Stomach (tissue), 9 donors: ENCODE measurements around the gene RAB6A. TPM values are rescaled to one million over a fixed set of nuclear protein-coding genes. Genes with fewer than 3 reads are reported as not detected.
A peak's percentile ranks its signal among the peaks of the same experiment; 100 is the strongest.

Source experiments
- DNase-seq, 2 donors: peaks; one replicate each; pipeline versions ENCODE4 v3.0.0 to v3.0.0-alpha.2; 2013 to 2019
- H3K27ac ChIP-seq, 5 donors: fragments of 200-600 bp in 4 of 5; sonication (generic) in 4 of 5; one replicate each; pipeline ENCODE4 v1.5.1; 2013 to 2019; ENCODE audit warnings: mild to moderate bottlenecking in 1 of 5, moderate library complexity in 1 of 5
- H3K27me3 ChIP-seq, 3 donors: fragments of 200-600 bp; sonication (generic); one replicate each; pipeline ENCODE4 v1.5.1; 2017 to 2019; ENCODE audit warnings: mixed run types in 1 of 3
- H3K36me3 ChIP-seq, 4 donors: fragments of 200-600 bp; sonication (generic); 1 replicate in 3 of 4; 2 replicates in 1 of 4; pipeline ENCODE4 v1.5.1; 2016 to 2019
- H3K4me1 ChIP-seq, 4 donors: fragments of 200-600 bp; sonication (generic); one replicate each; pipeline ENCODE4 v1.5.1; 2016 to 2019
- H3K4me3 ChIP-seq, 4 donors: fragments of 200-600 bp; sonication (generic) in 3 of 4; one replicate each; pipeline ENCODE4 v1.5.1; 2016 to 2019; ENCODE audit warnings: mild to moderate bottlenecking in 1 of 4
- H3K9me3 ChIP-seq, 4 donors: fragments of 200-600 bp; sonication (generic); one replicate each; pipeline ENCODE4 v1.5.1; 2016 to 2019
- CTCF ChIP-seq, 7 experiments: fragments of 450-650 bp in 4 of 7; fragments of 200-600 bp in 3 of 7; sonication (generic) in 3 of 7; IDR thresholded peaks; one replicate each; pipeline ENCODE4 v1.5.1; 2016 to 2019; ENCODE audit warnings: antibody characterized with exemption in 7 of 7, control low read depth in 2 of 7, mild to moderate bottlenecking in 1 of 7
- EP300 ChIP-seq: sonication (generic); formaldehyde crosslinking; IDR thresholded peaks from one replicate; pipeline ENCODE4 v1.6.1; 2017; ENCODE audit warnings: antibody characterized with exemption
- POLR2A ChIP-seq, 4 donors: fragments of 450-650 bp; IDR thresholded peaks; one replicate each; pipeline ENCODE4 v1.6.1; 2016; ENCODE audit warnings: antibody characterized with exemption in 4 of 4, control low read depth in 2 of 4, mild to moderate bottlenecking in 1 of 4, moderate library complexity in 1 of 4
- POLR2AphosphoS5 ChIP-seq, 3 donors: sonication (generic); formaldehyde crosslinking; IDR thresholded peaks; one replicate each; pipeline ENCODE4 v1.6.1; 2016; ENCODE audit warnings: antibody characterized with exemption in 3 of 3
- WGBS, 5 donors: extraction: QIAGEN DNeasy Blood & Tissue Kit in 3 of 5; methylation state at CpG; one replicate each; pipeline versions ENCODE4 v1.1.5 to v1.1.7; 2013 to 2018; 5-methylcytosine and 5-hydroxymethylcytosine counted together
- intact Hi-C: fragments of 100-400 bp; cut with DNase I; formaldehyde crosslinking; loops from one replicate; pipeline ENCODE4 v1.15.1; 2023; ENCODE audit warnings: low total_unique reads
- polyA plus RNA-seq, 3 donors: library from polyadenylated mRNA; stranded (reverse); fragments of 200-250 nt; gene quantifications; one replicate each; pipeline ENCODE4 v1.2.3, GENCODE V29; 2013
- total RNA-seq, 5 donors: library from RNA; depleted of rRNA; stranded (reverse); fragments of >200 nt; gene quantifications; one replicate each; pipeline versions ENCODE4 v1.1.0 to v1.2.3, GENCODE V29; 2014 to 2016
- donor health status: healthy with polysubstance abuse.
- donor health status: Bipolar disorder and iron deficiency.
- donor health status: healthy.

Gene RAB6A
- total and polyA plus RNA-seq, 8 donors: 34.7 to 373 (median 70.8) TPM

GRCh38 chr11:73649206-73649605, 111.7 kb downstream of the RAB6A start:
- Histone ChIP-seq H3K36me3 (no peaks in the 10 kb centered on the region), H3K27me3 (peaks cover 0 to 14% (median 0%) of the 10 kb centered on the region in 3 donors), H3K4me3 (no peak overlapping the region), H3K9me3 (no peaks in the 10 kb centered on the region), H3K4me1 (peaks cover 5 to 37% (median 16%) of the 10 kb centered on the region in 4 donors), H3K27ac (no peak overlapping the region)
- DNase-seq: no peak
- 72 to 83% (median 77%) methylated on average over 8 to 9 of the region's 9 CpGs for WGBS, 5 donors
- TF ChIP-seq POLR2A (IDR thresholded peaks at IDR 0.05) (no peak), CTCF (IDR thresholded peaks at IDR 0.05) (no peak), POLR2AphosphoS5 (IDR thresholded peaks at IDR 0.05) (no peak), EP300 (no peak)
- intact Hi-C loops: no loop called here

GRCh38 chr11:73648571-73649046, 112.3 kb downstream of the RAB6A start:
- no peaks in the 10 kb centered on the region for H3K36me3 ChIP-seq
- TF ChIP-seq POLR2AphosphoS5 (IDR thresholded peaks at IDR 0.05) (no peak), EP300 (no peak), POLR2A (IDR thresholded peaks at IDR 0.05) (no peak), CTCF (IDR thresholded peaks at IDR 0.05) (no peak)
- H3K27ac ChIP-seq: no peak overlapping the region
- H3K27me3 ChIP-seq: peaks cover 0 to 19% (median 0%) of the 10 kb centered on the region in 3 donors
- H3K9me3 ChIP-seq: no peaks in the 10 kb centered on the region
- H3K4me3 ChIP-seq: no peak overlapping the region
- H3K4me1 ChIP-seq: peaks cover 5 to 37% (median 16%) of the 10 kb centered on the region in 4 donors
- intact Hi-C loops: no loop called here
- 59 to 67% (median 62%) methylated on average over 7 to 8 of the region's 8 CpGs for WGBS, 5 donors
- DNase-seq: no peak

- WGBS, 5 donors: 87 to 90% (median 89%) methylated on average over 9 of the region's 9 CpGs
- intact Hi-C loops: no loop called here
- no peaks in the 10 kb centered on the region for H3K9me3 ChIP-seq
- peaks cover 0 to 19% (median 0%) of the 10 kb centered on the region in 3 donors for H3K27me3 ChIP-seq
- peak overlapping the region; percentile 37 to 53 (median 42) for H3K4me3 ChIP-seq
- H3K4me1 ChIP-seq: peaks cover 5 to 37% (median 16%) of the 10 kb centered on the region in 4 donors
- peak overlapping the region in 1 of 5 donors; percentile 25 for H3K27ac ChIP-seq
- DNase-seq: no peak
- TF ChIP-seq POLR2AphosphoS5 (IDR thresholded peaks at IDR 0.05) (no peak), POLR2A (IDR thresholded peaks at IDR 0.05) (no peak), CTCF (IDR thresholded peaks at IDR 0.05) (no peak), EP300 (no peak)
- no peaks in the 10 kb centered on the region for H3K36me3 ChIP-seq
Observed at GRCh38 chr11:73648121-73648520, 112.8 kb downstream of the RAB6A start.

- intact Hi-C loops: no loop called here
- TF ChIP-seq CTCF (IDR thresholded peaks at IDR 0.05) (no peak), POLR2AphosphoS5 (IDR thresholded peaks at IDR 0.05) (peak in 2 of 3 donors; percentile 10 to 21)
- Histone ChIP-seq H3K4me1 (peaks cover 5 to 37% (median 16%) of the 10 kb centered on the region in 4 donors), H3K36me3 (no peaks in the 10 kb centered on the region), H3K9me3 (no peaks in the 10 kb centered on the region), H3K4me3 (peak overlapping the region; percentile 37 to 53 (median 42)), H3K27me3 (peaks cover 0 to 19% (median 0%) of the 10 kb centered on the region in 3 donors), H3K27ac (peak overlapping the region in 3 of 5 donors; percentile 25 to 43 (median 32))
- peak; percentile 94 to 96 for DNase-seq
- 5 to 9% (median 8%) methylated on average over 23 of the region's 23 CpGs for WGBS, 5 donors
Observed at GRCh38 chr11:73647459-73648100, 113.3 kb downstream of the RAB6A start.
